HepG2 (cell line): Measurements from ENCODE around the gene APBB2. TPM values are rescaled to one million over a fixed set of nuclear protein-coding genes. Genes with fewer than 3 reads are reported as not detected.

Experiments used
- ATF4 ChIP-seq, 2 experiments: fragments of 450-650 bp in 1 of 2; sonication (generic) in 1 of 2; formaldehyde crosslinking; IDR thresholded peaks; 2 replicates each; pipeline versions ENCODE4 v1.5.0 to v1.8.0; 2020 to 2022; ENCODE audit warnings: mild to moderate bottlenecking in 1 of 2, missing genetic modification reagents in 1 of 2
- DNMT3B ChIP-seq: conservative IDR thresholded peaks from 2 replicates; pipeline ENCODE4 v1.6.1; 2016; ENCODE audit warnings: missing biosample characterization, control low read depth
- E2F2 ChIP-seq: sonication (generic); formaldehyde crosslinking; IDR thresholded peaks from 2 replicates; pipeline ENCODE4 v1.4.0; 2020; ENCODE audit warnings: missing genetic modification reagents, borderline replicate concordance
- HNF4G ChIP-seq, 2 experiments: sonication (generic) in 1 of 2; formaldehyde crosslinking in 1 of 2; IDR thresholded peaks; 2 replicates each; pipeline versions ENCODE4 v1.4.0 to v1.6.1; 2011 to 2020; ENCODE audit warnings: borderline replicate concordance in 2 of 2, low read depth in 2 of 2, mild to moderate bottlenecking in 2 of 2, low read length in 1 of 2, missing genetic modification reagents in 1 of 2, moderate library complexity in 1 of 2
- HOXD1 ChIP-seq: sonication (generic); formaldehyde crosslinking; IDR thresholded peaks from 2 replicates; pipeline ENCODE4 v1.5.0; 2020; ENCODE audit warnings: missing genetic modification reagents
- KAT8 ChIP-seq: IDR thresholded peaks from 2 replicates; pipeline ENCODE4 v1.6.1; 2016; ENCODE audit warnings: missing genetic modification reagents, missing compliant biosample characterization
- KLF9 ChIP-seq: IDR thresholded peaks from 2 replicates; pipeline ENCODE4 v1.6.1; 2016; ENCODE audit warnings: low read depth
- MZF1 ChIP-seq: sonication (generic); formaldehyde crosslinking; IDR thresholded peaks from 2 replicates; pipeline ENCODE4 v1.8.1; 2023; ENCODE audit warnings: mild to moderate bottlenecking, missing genetic modification reagents, borderline replicate concordance
- NR2F6 ChIP-seq, 2 experiments: IDR thresholded peaks; 2 replicates each; pipeline ENCODE4 v1.6.1; 2016; ENCODE audit warnings: antibody characterized with exemption in 1 of 2, mild to moderate bottlenecking in 1 of 2
- POLR2AphosphoS5 ChIP-seq: IDR thresholded peaks from 2 replicates; pipeline ENCODE4 v1.6.1; 2012; ENCODE audit warnings: low read depth, low read length
- SKI ChIP-seq: fragments of 450-650 bp; IDR thresholded peaks from one replicate; pipeline ENCODE4 v1.6.1; 2018; ENCODE audit warnings: mild to moderate bottlenecking; ENCODE audit not compliant: partially characterized antibody
- ZNF564 ChIP-seq: sonication (generic); formaldehyde crosslinking; IDR thresholded peaks from 2 replicates; pipeline ENCODE4 v1.8.1; 2023; ENCODE audit warnings: mild to moderate bottlenecking, missing genetic modification reagents
- polyA plus RNA-seq, 8 experiments: library from polyadenylated mRNA; depleted of rRNA in 3 of 8; stranded (reverse) in 7 of 8; unstranded in 1 of 8; fragments of >200 nt; fragmentation: Illumina TruSeq in 4 of 8; extraction: Trizol in 4 of 8; gene quantifications; 2 replicates each; pipeline versions ENCODE4 v1.2.1 to v1.2.3, GENCODE V29; 2011 to 2016; ENCODE audit warnings: low read depth in 4 of 8, missing spikeins in 1 of 8, mixed read lengths in 1 of 8; ENCODE audit not compliant: insufficient read depth in 1 of 8
- total RNA-seq, 5 experiments: library from RNA; depleted of rRNA; stranded (reverse); fragments of >200 nt; fragmentation: Illumina TruSeq; extraction: Trizol; gene quantifications; 2 replicates each; pipeline ENCODE4 v1.2.3, GENCODE V29; 2016; ENCODE audit warnings: low read depth in 1 of 5
- TF ChIP-seq, protein P1 (sequence below): IDR thresholded peaks from 2 replicates; pipeline ENCODE4 v1.6.1; 2018; ENCODE audit warnings: missing genetic modification reagents, mild to moderate bottlenecking, missing compliant biosample characterization
- TF ChIP-seq, protein P2 (sequence below): IDR thresholded peaks from 2 replicates; pipeline ENCODE4 v1.6.1; 2016; ENCODE audit warnings: low read depth, control low read depth
- TF ChIP-seq, protein P3 (sequence below): sonication (generic); formaldehyde crosslinking; IDR thresholded peaks from 2 replicates; pipeline ENCODE4 v1.4.0; 2020; ENCODE audit warnings: mild to moderate bottlenecking, missing genetic modification reagents, borderline replicate concordance
- TF ChIP-seq, protein P4 (sequence below): sonication (generic); formaldehyde crosslinking; IDR thresholded peaks from 2 replicates; pipeline ENCODE4 v1.5.1; 2020; ENCODE audit warnings: missing genetic modification reagents, mild to moderate bottlenecking, borderline replicate concordance

The APBB2 gene
- total and polyA plus RNA-seq, 2 of the 13 experiments (the other 11 are each of a cell fraction or from before 2014, with no cell fraction given), result 11.7 to 17.0 TPM

GRCh38 chr4:40840985-40841571, 373.3 kb downstream of the APBB2 start (continued):
- TF ChIP-seq, protein P1, sequence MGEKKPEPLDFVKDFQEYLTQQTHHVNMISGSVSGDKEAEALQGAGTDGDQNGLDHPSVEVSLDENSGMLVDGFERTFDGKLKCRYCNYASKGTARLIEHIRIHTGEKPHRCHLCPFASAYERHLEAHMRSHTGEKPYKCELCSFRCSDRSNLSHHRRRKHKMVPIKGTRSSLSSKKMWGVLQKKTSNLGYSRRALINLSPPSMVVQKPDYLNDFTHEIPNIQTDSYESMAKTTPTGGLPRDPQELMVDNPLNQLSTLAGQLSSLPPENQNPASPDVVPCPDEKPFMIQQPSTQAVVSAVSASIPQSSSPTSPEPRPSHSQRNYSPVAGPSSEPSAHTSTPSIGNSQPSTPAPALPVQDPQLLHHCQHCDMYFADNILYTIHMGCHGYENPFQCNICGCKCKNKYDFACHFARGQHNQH (CRISPR knock-in tag), result 0 out of 2 replicates have a peak, but pooled peaks have one; percentile 29
- no peak for TF ChIP-seq E2F2 (CRISPR knock-in tag)
- TF ChIP-seq DNMT3B (CRISPR knock-in tag), result no peak
- no peak for TF ChIP-seq POLR2AphosphoS5
- no peak for TF ChIP-seq SKI
- TF ChIP-seq, protein P2, sequence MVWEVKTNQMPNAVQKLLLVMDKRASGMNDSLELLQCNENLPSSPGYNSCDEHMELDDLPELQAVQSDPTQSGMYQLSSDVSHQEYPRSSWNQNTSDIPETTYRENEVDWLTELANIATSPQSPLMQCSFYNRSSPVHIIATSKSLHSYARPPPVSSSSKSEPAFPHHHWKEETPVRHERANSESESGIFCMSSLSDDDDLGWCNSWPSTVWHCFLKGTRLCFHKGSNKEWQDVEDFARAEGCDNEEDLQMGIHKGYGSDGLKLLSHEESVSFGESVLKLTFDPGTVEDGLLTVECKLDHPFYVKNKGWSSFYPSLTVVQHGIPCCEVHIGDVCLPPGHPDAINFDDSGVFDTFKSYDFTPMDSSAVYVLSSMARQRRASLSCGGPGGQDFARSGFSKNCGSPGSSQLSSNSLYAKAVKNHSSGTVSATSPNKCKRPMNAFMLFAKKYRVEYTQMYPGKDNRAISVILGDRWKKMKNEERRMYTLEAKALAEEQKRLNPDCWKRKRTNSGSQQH (CRISPR knock-in tag), result no peak
- no peak for TF ChIP-seq HNF4G (IDR thresholded peaks at IDR 0.05; ENCODE audit: borderline replicate concordance, low read depth, low read length)
- no peak for TF ChIP-seq HNF4G (CRISPR knock-in tag; IDR thresholded peaks at IDR 0.05; ENCODE audit: borderline replicate concordance, low read depth)
- TF ChIP-seq, protein P3, sequence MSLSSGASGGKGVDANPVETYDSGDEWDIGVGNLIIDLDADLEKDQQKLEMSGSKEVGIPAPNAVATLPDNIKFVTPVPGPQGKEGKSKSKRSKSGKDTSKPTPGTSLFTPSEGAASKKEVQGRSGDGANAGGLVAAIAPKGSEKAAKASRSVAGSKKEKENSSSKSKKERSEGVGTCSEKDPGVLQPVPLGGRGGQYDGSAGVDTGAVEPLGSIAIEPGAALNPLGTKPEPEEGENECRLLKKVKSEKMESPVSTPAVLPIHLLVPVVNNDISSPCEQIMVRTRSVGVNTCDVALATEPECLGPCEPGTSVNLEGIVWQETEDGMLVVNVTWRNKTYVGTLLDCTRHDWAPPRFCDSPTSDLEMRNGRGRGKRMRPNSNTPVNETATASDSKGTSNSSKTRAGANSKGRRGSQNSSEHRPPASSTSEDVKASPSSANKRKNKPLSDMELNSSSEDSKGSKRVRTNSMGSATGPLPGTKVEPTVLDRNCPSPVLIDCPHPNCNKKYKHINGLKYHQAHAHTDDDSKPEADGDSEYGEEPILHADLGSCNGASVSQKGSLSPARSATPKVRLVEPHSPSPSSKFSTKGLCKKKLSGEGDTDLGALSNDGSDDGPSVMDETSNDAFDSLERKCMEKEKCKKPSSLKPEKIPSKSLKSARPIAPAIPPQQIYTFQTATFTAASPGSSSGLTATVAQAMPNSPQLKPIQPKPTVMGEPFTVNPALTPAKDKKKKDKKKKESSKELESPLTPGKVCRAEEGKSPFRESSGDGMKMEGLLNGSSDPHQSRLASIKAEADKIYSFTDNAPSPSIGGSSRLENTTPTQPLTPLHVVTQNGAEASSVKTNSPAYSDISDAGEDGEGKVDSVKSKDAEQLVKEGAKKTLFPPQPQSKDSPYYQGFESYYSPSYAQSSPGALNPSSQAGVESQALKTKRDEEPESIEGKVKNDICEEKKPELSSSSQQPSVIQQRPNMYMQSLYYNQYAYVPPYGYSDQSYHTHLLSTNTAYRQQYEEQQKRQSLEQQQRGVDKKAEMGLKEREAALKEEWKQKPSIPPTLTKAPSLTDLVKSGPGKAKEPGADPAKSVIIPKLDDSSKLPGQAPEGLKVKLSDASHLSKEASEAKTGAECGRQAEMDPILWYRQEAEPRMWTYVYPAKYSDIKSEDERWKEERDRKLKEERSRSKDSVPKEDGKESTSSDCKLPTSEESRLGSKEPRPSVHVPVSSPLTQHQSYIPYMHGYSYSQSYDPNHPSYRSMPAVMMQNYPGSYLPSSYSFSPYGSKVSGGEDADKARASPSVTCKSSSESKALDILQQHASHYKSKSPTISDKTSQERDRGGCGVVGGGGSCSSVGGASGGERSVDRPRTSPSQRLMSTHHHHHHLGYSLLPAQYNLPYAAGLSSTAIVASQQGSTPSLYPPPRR (CRISPR knock-in tag), result no peak
- TF ChIP-seq, protein P4, sequence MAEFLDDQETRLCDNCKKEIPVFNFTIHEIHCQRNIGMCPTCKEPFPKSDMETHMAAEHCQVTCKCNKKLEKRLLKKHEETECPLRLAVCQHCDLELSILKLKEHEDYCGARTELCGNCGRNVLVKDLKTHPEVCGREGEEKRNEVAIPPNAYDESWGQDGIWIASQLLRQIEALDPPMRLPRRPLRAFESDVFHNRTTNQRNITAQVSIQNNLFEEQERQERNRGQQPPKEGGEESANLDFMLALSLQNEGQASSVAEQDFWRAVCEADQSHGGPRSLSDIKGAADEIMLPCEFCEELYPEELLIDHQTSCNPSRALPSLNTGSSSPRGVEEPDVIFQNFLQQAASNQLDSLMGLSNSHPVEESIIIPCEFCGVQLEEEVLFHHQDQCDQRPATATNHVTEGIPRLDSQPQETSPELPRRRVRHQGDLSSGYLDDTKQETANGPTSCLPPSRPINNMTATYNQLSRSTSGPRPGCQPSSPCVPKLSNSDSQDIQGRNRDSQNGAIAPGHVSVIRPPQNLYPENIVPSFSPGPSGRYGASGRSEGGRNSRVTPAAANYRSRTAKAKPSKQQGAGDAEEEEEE, result no peak
- no peak for TF ChIP-seq ATF4 (CRISPR knock-in tag; IDR thresholded peaks at IDR 0.05)
- no peak for TF ChIP-seq MZF1
- no peak for TF ChIP-seq HOXD1
- TF ChIP-seq NR2F6 (IDR thresholded peaks at IDR 0.05), result no peak
- 0 out of 2 replicates have a peak, but pooled peaks have one; percentile 16 for TF ChIP-seq NR2F6 (CRISPR knock-in tag; IDR thresholded peaks at IDR 0.05)
- no peak for TF ChIP-seq ZNF564 (CRISPR knock-in tag)
- TF ChIP-seq KAT8 (CRISPR knock-in tag), result no peak
- no peak for TF ChIP-seq KLF9 (CRISPR knock-in tag)
